HG03095 (cell line): Measurements from ENCODE around the gene BBS9.

Source experiments
- ATAC-seq: cut with Tn5 transposase; IDR thresholded peaks from one replicate; pipeline ENCODE4 v1.9.1; 2021; ENCODE audit warnings: moderate library complexity; ENCODE audit not compliant: unreplicated experiment

BBS9 gene

GRCh38 chr7:33351709-33352108 is 222.3 kb downstream of the BBS9 start:
- no peak for ATAC-seq

GRCh38 chr7:33354201-33354600 is 224.8 kb downstream of the BBS9 start:
- no peak for ATAC-seq

GRCh38 chr7:33355386-33355785 is 226.0 kb downstream of the BBS9 start:
- no peak for ATAC-seq

- no peak for ATAC-seq
Observed at GRCh38 chr7:33356336-33356735, 227.0 kb downstream of the BBS9 start.

- no peak for ATAC-seq
Observed at GRCh38 chr7:33357846-33358245, 228.5 kb downstream of the BBS9 start.

GRCh38 chr7:33369888-33370287 is 240.5 kb downstream of the BBS9 start:
- ATAC-seq: no peak

GRCh38 chr7:33373195-33373594 is 243.8 kb downstream of the BBS9 start:
- ATAC-seq: no peak

GRCh38 chr7:33379891-33380525 is 250.6 kb downstream of the BBS9 start:
- no peak for ATAC-seq

- no peak for ATAC-seq
Observed at GRCh38 chr7:33388332-33388731, 259.0 kb downstream of the BBS9 start.

- ATAC-seq: no peak
Observed at GRCh38 chr7:33392148-33392547, 262.8 kb downstream of the BBS9 start.

- no peak for ATAC-seq
Observed at GRCh38 chr7:33393770-33394169, 264.4 kb downstream of the BBS9 start.

- ATAC-seq: no peak
Observed at GRCh38 chr7:33395340-33395739, 266.0 kb downstream of the BBS9 start.

GRCh38 chr7:33399528-33400213 is 270.3 kb downstream of the BBS9 start:
- no peak for ATAC-seq

- no peak for ATAC-seq
Observed at GRCh38 chr7:33400214-33400538, 270.8 kb downstream of the BBS9 start.

- ATAC-seq: no peak
Observed at GRCh38 chr7:33410266-33410665, 280.9 kb downstream of the BBS9 start.

GRCh38 chr7:33411020-33411419 is 281.7 kb downstream of the BBS9 start:
- no peak for ATAC-seq

- ATAC-seq: no peak
Observed at GRCh38 chr7:33412331-33412730, 283.0 kb downstream of the BBS9 start.

GRCh38 chr7:33418251-33418701 is 288.9 kb downstream of the BBS9 start:
- ATAC-seq: no peak

GRCh38 chr7:33420311-33420940 is 291.1 kb downstream of the BBS9 start:
- no peak for ATAC-seq

GRCh38 chr7:33421429-33421828 is 292.1 kb downstream of the BBS9 start:
- ATAC-seq: no peak

GRCh38 chr7:33422141-33422540 is 292.8 kb downstream of the BBS9 start:
- ATAC-seq: no peak
